ENCODE results near the gene EPB41L1. TPM values are rescaled to one million over a fixed set of nuclear protein-coding genes. Genes with fewer than 3 reads are reported as not detected.
A peak's percentile ranks its signal among the peaks of the same experiment; 100 is the strongest.

EPB41L1 gene
- total RNA-seq, 1 donor: 18.1 TPM

- peak; percentile 91 for DNase-seq (ENCODE audit: low read depth)
- H3K4me3 ChIP-seq (ENCODE audit: low read depth, low read length): no peak overlapping the region
- no peak for TF ChIP-seq CTCF (IDR thresholded peaks at IDR 0.05; ENCODE audit: insufficient read depth, low read length)
Measured at GRCh38 chr20:36116807-36117441, 37.6 kb upstream of the EPB41L1 start.

- no peak for TF ChIP-seq CTCF (IDR thresholded peaks at IDR 0.05; ENCODE audit: insufficient read depth, low read length)
Measured at GRCh38 chr20:36117638-36118037, 36.9 kb upstream of the EPB41L1 start.

GRCh38 chr20:36118371-36118770 lies 36.2 kb upstream of the EPB41L1 start:
- no peak overlapping the region for H3K4me3 ChIP-seq (ENCODE audit: low read depth, low read length)
- DNase-seq (ENCODE audit: low read depth): peak; percentile 15
- no peak for TF ChIP-seq CTCF (IDR thresholded peaks at IDR 0.05; ENCODE audit: insufficient read depth, low read length)

More at GRCh38 chr20:36117638-36118037, 36.9 kb upstream of the EPB41L1 start:
- no peak overlapping the region for H3K4me3 ChIP-seq (ENCODE audit: low read depth, low read length)
- DNase-seq (ENCODE audit: low read depth): peak; percentile 18

GRCh38 chr20:36119537-36119936 lies 35.0 kb upstream of the EPB41L1 start:
- no peak for TF ChIP-seq CTCF (IDR thresholded peaks at IDR 0.05; ENCODE audit: insufficient read depth, low read length)
- H3K4me3 ChIP-seq (ENCODE audit: low read depth, low read length): no peak overlapping the region
- no peak for DNase-seq (ENCODE audit: low read depth)

GRCh38 chr20:36120241-36120640 lies 34.3 kb upstream of the EPB41L1 start:
- no peak for TF ChIP-seq CTCF (IDR thresholded peaks at IDR 0.05; ENCODE audit: insufficient read depth, low read length)
- H3K4me3 ChIP-seq (ENCODE audit: low read depth, low read length): no peak overlapping the region
- peak; percentile 21 for DNase-seq (ENCODE audit: low read depth)

- DNase-seq (ENCODE audit: low read depth): no peak
- no peak for TF ChIP-seq CTCF (IDR thresholded peaks at IDR 0.05; ENCODE audit: insufficient read depth, low read length)
- H3K4me3 ChIP-seq (ENCODE audit: low read depth, low read length): no peak overlapping the region
Measured at GRCh38 chr20:36120991-36121390, 33.5 kb upstream of the EPB41L1 start.
